Activated CD4-positive, alpha-beta T cell treated with anti-CD3 and anti-CD28 coated beads, Interleukin-2, Interleukin-6, amounts not matched to agents 100 ng/mL and 50 ng/mL, durations not matched to agents 16 hours and 8 hours (primary cell): ENCODE measurements around the gene SAT1.

ENCODE experiments used
- DNase-seq: peaks from one replicate; pipeline ENCODE4 v3.0.0-alpha.2; 2020

The SAT1 gene

GRCh38 chrX:23811656-23812055 is 28.7 kb downstream of the SAT1 start:
- DNase-seq: no peak

- no peak for DNase-seq
Measured at GRCh38 chrX:23813808-23814207, 30.8 kb downstream of the SAT1 start.

GRCh38 chrX:23815376-23815775 is 32.4 kb downstream of the SAT1 start:
- DNase-seq: no peak

DNA sequence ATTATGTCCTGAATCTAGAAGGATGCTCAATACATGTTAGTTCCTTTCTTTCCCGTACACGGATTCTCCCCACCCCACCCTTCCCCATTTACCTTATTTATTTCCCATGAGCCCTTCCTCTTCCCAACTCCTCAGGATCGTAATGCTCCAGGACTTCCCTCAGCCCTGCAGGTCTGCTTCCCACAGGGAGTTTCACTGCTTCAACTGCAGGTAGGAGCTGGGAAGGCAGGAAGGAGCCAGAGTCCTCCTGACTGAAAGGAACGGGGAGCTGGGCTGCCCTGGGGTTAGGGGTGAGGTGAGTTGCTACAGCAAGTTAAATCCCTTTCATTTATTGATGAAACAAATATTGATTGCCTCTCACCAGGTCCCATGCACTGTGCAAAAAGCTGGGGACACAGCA is 33.2 kb downstream of the SAT1 start:
- DNase-seq: no peak

DNA sequence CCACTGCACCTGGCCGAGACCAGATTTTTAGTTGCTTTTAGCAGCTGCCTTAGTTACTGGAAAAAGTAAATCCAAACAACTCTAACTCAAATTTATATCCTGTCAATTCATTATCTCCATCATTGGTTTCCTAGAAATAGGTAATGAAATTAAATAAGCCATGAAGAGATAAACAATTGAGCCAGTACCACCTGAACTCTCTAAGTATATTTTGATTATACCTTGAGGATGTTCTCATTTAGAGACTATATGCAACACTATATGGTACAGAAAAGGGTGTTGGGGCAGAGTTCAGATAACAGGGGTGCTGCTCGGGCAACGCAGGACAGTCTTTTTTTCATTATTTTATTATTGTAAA is 35.0 kb downstream of the SAT1 start:
- no peak for DNase-seq

- DNase-seq: no peak
Measured at GRCh38 chrX:23819385-23820234, 36.6 kb downstream of the SAT1 start.

- DNase-seq: peak; percentile 12
Measured at GRCh38 chrX:23820235-23820782, 37.3 kb downstream of the SAT1 start.

- no peak for DNase-seq
Measured at GRCh38 chrX:23821847-23822246, 38.9 kb downstream of the SAT1 start.

DNA sequence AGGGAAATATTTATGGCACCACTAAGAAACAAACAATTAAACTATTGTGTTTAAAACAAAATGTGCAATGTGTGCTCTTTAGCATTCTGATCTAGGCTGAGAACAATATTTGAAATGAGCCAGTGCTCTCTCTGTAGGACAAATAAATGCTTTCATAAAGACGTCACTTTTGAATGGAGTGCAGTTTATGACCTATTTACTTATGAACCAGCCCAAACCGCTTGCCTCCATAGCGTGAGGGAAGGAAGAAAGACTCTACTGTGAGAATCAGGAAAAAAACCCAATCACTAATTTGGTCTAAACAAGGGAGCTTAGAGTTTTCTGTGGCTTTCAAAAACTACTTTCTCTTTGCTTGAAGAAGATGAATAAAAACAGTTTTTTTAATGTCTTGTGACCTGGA is 39.4 kb downstream of the SAT1 start:
- DNase-seq: no peak

DNA sequence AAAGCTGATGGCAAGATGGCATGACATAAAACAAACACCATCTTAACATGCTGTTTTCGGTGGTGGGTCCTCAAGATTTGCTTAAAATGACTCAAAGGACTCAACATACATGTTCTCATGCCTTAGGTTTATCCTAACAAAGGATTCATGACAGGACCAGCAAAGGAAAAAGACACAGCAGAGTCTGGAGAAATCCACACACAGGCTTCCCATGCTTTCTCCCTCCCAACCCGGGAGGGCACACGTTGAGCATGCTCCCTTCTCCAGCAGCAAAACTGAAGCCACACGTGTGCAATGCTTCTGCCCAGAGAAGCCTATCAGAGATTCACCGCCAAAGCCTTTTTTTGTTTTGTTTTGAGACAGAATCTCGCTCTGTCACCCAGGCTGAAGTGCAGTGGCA is 39.9 kb downstream of the SAT1 start:
- no peak for DNase-seq

GRCh38 chrX:23825675-23826074 is 42.7 kb downstream of the SAT1 start:
- DNase-seq: no peak

DNA sequence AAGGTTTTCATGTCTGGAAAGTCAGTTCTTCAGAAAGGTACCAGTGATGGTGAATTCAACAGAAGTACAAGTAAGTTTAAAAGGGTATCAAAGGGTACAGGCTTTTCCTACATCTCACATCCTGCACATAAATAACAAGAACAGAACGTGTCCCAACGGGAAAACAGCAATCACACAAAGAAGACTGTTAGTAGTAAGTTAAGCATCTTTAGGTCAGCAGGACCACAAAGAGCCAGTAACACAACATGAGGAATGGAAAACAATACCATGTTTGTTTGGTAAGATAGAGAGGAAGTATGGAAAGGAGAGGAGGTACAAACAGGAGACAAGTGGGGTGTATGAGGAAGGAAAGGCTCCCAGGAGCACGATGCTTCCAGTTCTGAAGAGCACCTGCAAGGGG is 43.2 kb downstream of the SAT1 start:
- no peak for DNase-seq

GRCh38 chrX:23826653-23827052 is 43.7 kb downstream of the SAT1 start:
- no peak for DNase-seq

DNA sequence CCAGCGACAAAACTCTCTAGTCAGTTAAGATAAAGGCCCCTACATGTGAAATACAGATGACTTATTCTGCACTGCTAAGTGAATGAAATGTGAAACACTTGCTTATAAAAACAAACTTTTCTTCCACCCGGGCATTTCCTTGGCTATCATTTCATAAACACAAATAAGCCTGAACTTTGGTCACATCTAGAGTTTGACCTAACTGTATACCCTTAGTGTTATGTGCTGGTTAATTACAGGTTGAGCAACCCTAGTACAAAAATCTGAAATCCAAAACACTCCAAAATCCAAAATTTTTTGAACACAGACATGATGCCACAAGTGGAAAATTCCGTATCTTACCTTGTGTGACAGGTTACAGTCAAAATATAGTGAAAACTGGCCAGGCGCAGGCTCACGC is 45.9 kb downstream of the SAT1 start:
- DNase-seq: no peak

DNA sequence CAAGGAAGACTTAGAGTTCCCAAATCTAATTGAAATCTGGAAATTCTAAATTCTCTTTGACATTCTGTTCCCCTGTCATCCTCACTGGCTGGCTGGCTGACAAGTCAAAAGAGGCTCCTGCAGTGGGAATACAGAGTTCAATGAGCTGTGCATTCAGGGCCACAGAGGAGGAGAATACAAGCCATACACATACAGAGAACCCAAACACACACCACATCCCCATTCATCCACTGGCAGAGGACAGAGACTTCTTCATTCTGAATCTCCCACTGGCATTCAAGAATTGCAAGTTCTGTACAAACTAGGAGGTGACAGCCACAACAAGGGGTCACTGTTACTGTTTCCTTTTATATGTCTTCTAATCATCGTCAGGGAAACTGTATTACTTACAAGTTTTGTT is 49.7 kb downstream of the SAT1 start:
- DNase-seq: no peak
